ENCODE data around the gene CCDC170. TPM values are rescaled to one million over a fixed set of nuclear protein-coding genes. Genes with fewer than 3 reads are reported as not detected.

CCDC170 gene
- total and polyA plus RNA-seq, 4 donors: 0.37 to 0.59 (median 0.45) TPM

DNA sequence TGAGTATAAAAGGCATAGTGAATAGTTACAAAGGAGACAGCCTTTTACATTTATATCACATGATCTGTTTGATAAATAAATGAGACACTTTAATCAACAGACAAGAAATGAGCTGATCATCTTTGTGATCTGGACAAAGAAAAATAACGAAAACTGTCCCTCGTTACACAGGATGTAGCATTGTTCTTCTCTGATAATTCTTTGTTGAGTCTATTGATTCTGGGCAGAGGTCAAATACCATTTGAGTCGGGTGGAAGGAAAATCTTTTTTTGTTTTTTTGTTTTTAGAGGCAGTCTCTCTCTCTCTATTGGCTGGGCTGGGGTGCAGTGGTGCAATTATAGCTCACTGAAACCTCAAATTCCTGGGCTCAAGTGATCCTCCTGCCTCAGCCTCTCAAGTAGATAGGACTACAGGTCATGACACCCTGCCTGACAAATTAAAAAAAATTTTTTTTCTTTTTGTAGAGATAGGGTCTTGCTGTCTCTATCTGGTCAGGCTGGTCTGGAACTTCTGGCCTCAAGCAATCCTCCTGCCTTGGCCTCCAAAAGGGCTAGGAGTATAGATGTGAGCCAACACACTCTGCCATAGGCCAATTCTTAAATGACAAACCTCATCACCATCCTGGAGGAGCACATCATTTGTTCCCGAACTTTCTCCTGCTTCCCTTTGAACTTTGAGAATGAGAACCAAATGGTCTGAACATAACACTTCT, 41.8 kb downstream of the CCDC170 start:
- no peak for DNase-seq (ENCODE audit: low spot score)
- TF ChIP-seq EGR1 (IDR thresholded peaks at IDR 0.05; ENCODE audit: low read depth in 2 of 2) (no peak), RAD21 (IDR thresholded peaks at IDR 0.05) (no peak), GABPA (IDR thresholded peaks at IDR 0.05 in 1 of 2, conservative IDR thresholded peaks at IDR 0.05 in 1 of 2) (no peak), RXRA (IDR thresholded peaks at IDR 0.05) (no peak), HNF4G (IDR thresholded peaks at IDR 0.05) (no peak)
- TF ChIP-seq, protein P1, sequence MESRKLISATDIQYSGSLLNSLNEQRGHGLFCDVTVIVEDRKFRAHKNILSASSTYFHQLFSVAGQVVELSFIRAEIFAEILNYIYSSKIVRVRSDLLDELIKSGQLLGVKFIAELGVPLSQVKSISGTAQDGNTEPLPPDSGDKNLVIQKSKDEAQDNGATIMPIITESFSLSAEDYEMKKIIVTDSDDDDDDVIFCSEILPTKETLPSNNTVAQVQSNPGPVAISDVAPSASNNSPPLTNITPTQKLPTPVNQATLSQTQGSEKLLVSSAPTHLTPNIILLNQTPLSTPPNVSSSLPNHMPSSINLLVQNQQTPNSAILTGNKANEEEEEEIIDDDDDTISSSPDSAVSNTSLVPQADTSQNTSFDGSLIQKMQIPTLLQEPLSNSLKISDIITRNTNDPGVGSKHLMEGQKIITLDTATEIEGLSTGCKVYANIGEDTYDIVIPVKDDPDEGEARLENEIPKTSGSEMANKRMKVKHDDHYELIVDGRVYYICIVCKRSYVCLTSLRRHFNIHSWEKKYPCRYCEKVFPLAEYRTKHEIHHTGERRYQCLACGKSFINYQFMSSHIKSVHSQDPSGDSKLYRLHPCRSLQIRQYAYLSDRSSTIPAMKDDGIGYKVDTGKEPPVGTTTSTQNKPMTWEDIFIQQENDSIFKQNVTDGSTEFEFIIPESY (IDR thresholded peaks at IDR 0.05): no peak
- H3K36me3 ChIP-seq (ENCODE audit: control insufficient read depth in 4 of 4, insufficient read depth in 3 of 4, low read depth in 1 of 4, low read length in 3 of 4): no peaks in the 10 kb centered on the region

DNA sequence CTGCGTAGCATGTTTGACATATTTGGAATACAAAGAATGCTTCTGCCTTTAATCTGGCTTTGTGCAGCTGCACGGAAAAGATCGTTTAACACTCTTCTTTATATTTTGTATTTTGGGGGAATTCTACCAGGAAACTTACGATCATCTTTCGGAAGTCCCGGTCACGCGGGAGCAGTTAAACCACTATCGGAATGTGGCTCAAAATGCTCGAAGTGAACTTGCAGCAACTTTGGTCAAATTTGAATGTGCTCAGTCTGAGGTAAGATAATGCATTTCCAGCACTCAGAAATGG, 42.3 kb downstream of the CCDC170 start:
- no peak overlapping the region for H3K27ac ChIP-seq (ENCODE audit: low read depth in 1 of 2, low read length in 2 of 2)
- H3K9me3 ChIP-seq (ENCODE audit: control insufficient read depth in 4 of 4, low read length in 3 of 4): peaks cover 0 to 7% (median 4%) of the 10 kb centered on the region in 4 donors
- no peaks in the 10 kb centered on the region for H3K27me3 ChIP-seq (ENCODE audit: control insufficient read depth in 4 of 4, insufficient read depth in 4 of 4, low read length in 3 of 4)
- H3K4me1 ChIP-seq (ENCODE audit: control insufficient read depth in 4 of 4, insufficient read depth in 4 of 4, low read length in 3 of 4): no peaks in the 10 kb centered on the region
- H3K9ac ChIP-seq (ENCODE audit: low read depth in 1 of 2, low read length in 2 of 2): no peak overlapping the region
- H3K36me3 ChIP-seq (ENCODE audit: control insufficient read depth in 4 of 4, insufficient read depth in 3 of 4, low read depth in 1 of 4, low read length in 3 of 4): no peaks in the 10 kb centered on the region
- TF ChIP-seq GABPA (IDR thresholded peaks at IDR 0.05 in 1 of 2, conservative IDR thresholded peaks at IDR 0.05 in 1 of 2) (no peak), FOXA2 (IDR thresholded peaks at IDR 0.05) (no peak), YY1 (IDR thresholded peaks at IDR 0.05) (no peak), JUND (IDR thresholded peaks at IDR 0.05) (no peak), FOXA1 (IDR thresholded peaks at IDR 0.05) (no peak), RXRA (IDR thresholded peaks at IDR 0.05) (no peak), EGR1 (IDR thresholded peaks at IDR 0.05; ENCODE audit: low read depth in 2 of 2) (no peak), TAF1 (conservative IDR thresholded peaks at IDR 0.05) (no peak)
- TF ChIP-seq, protein P2, sequence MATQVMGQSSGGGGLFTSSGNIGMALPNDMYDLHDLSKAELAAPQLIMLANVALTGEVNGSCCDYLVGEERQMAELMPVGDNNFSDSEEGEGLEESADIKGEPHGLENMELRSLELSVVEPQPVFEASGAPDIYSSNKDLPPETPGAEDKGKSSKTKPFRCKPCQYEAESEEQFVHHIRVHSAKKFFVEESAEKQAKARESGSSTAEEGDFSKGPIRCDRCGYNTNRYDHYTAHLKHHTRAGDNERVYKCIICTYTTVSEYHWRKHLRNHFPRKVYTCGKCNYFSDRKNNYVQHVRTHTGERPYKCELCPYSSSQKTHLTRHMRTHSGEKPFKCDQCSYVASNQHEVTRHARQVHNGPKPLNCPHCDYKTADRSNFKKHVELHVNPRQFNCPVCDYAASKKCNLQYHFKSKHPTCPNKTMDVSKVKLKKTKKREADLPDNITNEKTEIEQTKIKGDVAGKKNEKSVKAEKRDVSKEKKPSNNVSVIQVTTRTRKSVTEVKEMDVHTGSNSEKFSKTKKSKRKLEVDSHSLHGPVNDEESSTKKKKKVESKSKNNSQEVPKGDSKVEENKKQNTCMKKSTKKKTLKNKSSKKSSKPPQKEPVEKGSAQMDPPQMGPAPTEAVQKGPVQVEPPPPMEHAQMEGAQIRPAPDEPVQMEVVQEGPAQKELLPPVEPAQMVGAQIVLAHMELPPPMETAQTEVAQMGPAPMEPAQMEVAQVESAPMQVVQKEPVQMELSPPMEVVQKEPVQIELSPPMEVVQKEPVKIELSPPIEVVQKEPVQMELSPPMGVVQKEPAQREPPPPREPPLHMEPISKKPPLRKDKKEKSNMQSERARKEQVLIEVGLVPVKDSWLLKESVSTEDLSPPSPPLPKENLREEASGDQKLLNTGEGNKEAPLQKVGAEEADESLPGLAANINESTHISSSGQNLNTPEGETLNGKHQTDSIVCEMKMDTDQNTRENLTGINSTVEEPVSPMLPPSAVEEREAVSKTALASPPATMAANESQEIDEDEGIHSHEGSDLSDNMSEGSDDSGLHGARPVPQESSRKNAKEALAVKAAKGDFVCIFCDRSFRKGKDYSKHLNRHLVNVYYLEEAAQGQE (IDR thresholded peaks at IDR 0.05): no peak
- TF ChIP-seq, protein P3, sequence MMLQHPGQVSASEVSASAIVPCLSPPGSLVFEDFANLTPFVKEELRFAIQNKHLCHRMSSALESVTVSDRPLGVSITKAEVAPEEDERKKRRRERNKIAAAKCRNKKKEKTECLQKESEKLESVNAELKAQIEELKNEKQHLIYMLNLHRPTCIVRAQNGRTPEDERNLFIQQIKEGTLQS (IDR thresholded peaks at IDR 0.05): no peak
- TF ChIP-seq, protein P4, sequence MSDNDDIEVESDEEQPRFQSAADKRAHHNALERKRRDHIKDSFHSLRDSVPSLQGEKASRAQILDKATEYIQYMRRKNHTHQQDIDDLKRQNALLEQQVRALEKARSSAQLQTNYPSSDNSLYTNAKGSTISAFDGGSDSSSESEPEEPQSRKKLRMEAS (IDR thresholded peaks at IDR 0.05): no peak
- no peak for DNase-seq (ENCODE audit: low spot score)
- 97% methylated on average over 10 of the region's 10 CpGs for WGBS
- no peak overlapping the region for H3K4me3 ChIP-seq (ENCODE audit: low read depth in 1 of 3, low read length in 3 of 3)

More for the DNA sequence above, 41.8 kb downstream of the CCDC170 start:
- Histone ChIP-seq H3K4me3 (ENCODE audit: low read depth in 1 of 3, low read length in 3 of 3) (no peak overlapping the region), H3K27ac (ENCODE audit: low read depth in 1 of 2, low read length in 2 of 2) (no peak overlapping the region), H3K4me1 (ENCODE audit: control insufficient read depth in 4 of 4, insufficient read depth in 4 of 4, low read length in 3 of 4) (no peaks in the 10 kb centered on the region), H3K9me3 (ENCODE audit: control insufficient read depth in 4 of 4, low read length in 3 of 4) (peaks cover 0 to 7% (median 4%) of the 10 kb centered on the region in 4 donors), H3K27me3 (ENCODE audit: control insufficient read depth in 4 of 4, insufficient read depth in 4 of 4, low read length in 3 of 4) (no peaks in the 10 kb centered on the region), H3K9ac (ENCODE audit: low read depth in 1 of 2, low read length in 2 of 2) (no peak overlapping the region)
- WGBS: 39% methylated on average over 4 of the region's 4 CpGs
